SIG-M5 treated with dmso at 0.1 percent for 504 hours (cell line): Measurements from ENCODE around the gene WWP2.

ENCODE experiments used
- DNase-seq: peaks from one replicate; lab custom pipeline; 2025; ENCODE audit not compliant: unreplicated experiment; lab: John Stamatoyannopoulos, UW

Gene WWP2

DNA sequence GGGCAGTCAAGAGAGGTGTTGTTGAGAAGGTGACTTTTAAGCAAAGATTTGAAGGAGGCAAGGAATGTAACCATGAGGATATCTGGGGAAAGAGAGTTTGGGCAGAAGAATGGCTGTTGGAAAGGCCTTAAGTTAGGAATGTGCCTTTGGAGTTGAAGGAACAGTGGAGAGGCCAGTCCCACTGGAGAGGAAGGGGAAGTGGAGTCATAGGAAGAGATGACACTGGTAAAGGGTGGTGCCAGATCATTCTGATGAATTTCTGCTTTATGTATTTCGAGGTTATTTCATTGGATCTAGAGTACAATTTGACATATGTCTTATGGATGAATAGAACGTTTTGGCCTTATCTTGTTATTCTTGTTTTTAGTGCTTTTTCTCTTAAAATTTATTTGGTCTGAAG lies 93.5 kb downstream of the WWP2 start:
- no peak for DNase-seq

DNA sequence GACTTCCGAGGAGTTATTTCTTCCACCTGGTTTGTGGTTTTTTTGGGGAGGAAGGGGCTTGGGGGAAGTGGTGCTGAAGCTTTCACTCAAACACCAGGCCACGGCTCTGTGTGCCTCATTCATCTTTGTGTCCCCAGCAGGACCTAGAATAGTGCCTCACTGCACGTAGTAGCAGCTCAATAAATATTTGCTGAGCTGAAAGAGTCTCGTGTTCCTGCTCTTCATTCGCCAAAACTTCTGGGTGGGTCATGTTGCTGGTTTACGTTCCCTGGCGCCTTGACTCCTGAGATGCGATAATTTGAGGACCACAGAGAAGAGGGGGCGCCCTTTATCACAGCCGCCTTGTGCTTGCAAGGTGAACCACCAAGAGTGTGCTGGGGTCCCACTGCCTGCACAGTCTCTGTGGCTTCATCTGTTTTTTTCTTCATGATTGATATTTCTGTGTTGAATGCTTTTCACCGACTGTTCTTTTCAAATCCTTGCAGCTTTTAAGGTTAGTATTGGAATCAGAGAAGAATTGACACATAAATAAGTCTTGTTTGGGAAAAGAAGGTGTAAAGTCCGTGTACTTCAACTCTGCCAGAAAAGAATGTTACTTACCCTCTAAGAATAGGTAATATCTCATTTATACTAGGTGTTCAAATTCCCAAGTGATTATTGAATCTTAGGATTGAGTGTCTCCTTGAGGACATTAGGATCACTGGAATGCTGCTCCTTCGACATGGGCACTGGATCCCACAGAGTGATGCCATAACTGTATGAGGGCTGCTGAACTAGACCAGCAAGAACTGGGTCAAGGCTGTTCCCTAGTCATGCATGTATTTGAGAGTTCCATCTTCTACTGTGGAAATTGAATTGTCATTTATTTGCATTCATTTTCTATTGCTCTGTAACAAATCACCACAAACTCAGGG lies 96.3 kb downstream of the WWP2 start:
- DNase-seq = no peak

DNA sequence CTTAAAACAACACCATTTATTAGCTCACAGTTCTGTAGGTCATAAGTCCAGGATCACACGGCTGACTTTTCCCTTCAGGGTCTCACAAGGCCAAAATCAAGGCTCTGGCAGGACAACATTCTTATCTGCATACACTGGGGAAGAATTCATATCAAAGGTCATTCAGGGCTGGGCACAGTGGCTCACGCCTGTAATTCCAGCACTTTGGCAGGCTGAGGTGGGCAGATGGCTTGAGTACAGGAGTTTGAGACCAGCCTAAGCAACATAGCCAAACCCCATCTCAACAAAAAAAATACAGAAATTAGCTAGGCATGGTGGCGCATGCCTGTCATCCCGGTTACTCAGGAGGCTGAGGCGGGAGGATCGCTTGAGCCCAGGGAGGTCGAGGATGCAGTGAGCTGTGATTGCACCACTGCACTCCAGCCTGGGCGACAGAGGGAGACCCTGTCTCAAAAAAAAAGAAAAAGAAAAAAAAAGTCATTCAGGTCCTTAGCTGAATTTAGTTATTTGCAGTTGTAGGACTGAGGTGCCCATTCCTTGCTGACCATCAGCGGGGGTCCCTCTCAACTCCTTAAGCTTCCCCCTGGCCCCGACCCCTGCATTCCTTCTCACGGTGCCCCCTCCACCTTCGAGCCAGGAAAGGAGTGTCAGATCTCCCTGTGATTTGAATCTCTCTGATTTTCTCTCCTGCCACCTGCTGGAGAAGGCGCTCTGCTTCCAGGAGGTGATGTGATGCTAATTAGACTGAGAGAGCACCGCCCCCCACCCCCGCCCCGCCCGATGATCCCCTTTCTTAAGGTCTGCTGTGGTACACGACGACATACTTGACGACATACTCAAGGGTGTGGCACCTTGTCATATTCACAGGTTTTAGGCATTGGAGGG lies 97.2 kb downstream of the WWP2 start:
- DNase-seq = no peak

DNA sequence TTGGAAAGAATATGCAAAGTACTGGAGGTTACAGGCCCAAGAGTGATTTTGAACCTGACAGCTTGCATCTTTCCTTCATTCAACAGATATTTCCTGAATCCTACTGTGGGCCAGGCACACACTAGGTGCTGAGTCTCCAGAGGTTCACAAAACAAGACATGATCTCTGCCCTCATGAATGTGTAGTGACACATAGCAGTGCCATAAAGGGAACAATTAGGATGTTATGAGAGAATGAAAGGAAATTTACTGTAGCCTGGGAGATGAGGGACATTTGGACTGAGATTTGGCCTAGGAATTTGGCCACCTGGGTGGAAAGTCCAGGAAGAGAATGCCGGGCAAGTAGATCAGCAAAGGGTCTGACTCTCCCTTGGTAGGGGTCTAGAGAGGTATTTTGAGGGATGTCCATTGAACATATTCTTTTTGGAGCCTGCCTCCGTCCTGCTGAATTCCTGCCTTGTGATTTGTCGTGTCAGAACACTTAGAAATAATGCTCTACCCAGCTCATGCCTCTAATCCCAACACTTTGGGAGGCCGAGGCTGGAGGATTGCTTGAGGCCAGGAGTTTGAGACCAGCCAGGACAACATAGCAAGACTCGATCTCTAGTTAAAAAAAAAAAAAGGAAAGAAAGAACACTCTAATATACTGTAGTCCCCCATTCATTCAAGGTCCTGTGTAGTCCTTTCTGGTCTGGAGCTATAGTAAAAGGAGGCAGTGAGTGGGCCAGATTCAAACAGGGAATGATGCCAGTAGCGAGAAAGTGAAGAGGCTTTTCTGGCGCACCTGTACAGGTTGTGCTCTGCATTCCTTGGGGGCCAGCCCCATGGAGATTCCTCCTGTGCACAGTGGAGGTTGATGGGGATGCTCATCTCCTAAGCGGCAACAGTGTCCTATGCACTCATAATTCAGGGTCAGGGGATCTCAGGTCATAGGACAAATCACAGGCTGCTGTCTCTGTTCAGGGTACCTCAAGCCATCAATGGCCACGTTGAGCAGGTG lies 98.4 kb downstream of the WWP2 start:
- DNase-seq = no peak

DNA sequence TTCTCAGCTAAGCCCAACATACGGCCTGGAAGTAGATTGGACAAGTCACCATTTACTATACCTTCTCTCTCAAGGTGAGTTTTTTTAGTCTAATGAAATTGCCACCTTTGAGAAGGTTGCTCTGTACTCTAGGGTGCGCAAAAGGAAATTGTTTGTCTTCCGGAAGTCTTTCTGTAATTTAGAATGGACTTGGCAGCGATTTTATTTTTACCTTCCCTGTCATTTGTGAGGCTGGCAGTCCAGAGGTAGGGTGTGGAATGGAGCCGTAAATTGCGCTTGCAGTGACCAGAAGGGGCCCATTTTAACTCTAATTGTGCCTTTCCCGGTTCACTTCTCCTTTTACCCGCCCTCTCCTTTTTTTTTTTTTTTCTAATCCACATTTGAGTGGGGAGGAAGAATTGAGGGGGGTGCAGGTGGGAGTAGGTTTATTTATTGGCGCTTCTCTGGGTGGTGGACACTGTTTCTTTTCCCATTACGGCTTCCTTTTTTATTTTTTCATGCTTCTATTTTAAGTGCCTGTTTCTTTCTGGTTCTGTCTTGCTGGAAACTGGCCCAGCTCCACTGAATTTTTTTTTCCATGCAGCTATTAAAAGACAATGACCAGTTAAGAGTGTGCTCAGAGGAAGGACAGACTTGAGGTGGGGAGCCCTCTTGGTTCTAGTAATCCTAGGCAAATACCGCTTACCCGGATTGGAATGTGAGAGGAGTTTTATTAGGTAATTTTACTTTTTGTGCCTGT lies 99.3 kb downstream of the WWP2 start:
- no peak for DNase-seq

DNA sequence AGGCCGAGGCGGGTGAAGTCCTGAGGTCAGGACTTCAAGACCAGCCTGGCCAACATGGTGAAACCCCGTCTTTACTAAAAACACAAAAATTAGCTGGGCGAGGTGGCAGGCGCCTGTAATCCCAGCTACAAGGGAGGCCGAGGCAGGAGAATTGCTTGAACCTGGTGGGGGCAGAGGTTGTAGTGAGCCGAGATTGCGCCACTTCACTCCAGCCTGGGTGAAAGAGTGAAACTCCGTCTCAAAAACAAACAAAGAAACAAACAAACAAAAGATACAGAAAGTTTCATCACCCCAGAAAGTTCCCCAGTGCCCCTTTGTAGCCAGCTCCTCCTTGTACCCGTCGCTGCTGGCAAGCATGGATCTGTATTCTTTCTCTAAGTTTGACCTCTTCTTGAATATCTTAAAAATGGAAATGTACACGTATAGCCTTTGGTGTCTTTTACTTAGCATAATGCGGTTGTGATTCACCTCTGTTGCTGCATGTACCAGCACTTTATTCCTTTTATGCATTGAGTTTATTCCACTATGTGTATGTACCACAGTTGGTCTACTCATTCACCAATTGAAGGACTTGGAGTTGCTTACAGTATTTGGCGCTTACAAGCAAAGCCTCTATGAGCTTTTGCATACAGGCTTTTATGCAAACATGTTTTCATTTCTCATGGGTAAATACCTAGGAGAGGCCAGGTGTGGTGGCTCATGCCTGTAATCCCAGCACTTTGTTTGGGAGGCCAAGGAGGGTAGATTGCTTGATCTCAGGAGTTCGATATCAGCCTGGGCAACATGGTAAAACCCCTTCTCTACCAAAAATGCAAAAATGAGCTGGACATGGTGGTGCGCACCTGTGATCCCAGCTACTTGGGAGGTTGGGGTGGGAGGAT lies 101.5 kb downstream of the WWP2 start:
- DNase-seq = no peak

DNA sequence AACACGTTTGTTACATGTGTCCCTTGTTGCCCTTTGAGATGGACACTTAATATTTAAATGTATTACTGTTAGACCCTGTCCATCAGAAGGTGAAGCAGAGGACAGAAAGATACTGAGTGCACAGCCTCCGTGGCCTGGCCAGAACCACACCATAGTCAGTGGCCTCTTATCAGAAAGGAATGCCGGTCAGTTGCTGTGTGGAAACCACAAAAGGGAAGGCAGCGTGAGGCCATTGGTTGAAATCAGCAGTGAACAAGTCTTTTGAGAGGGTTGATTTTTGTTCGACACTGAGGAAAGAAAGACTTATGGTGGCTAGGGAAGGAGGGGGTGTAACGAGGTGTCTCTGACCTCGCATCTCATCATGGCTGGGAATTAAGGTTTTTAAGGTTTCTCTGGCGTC lies 103.6 kb downstream of the WWP2 start:
- DNase-seq = no peak

DNA sequence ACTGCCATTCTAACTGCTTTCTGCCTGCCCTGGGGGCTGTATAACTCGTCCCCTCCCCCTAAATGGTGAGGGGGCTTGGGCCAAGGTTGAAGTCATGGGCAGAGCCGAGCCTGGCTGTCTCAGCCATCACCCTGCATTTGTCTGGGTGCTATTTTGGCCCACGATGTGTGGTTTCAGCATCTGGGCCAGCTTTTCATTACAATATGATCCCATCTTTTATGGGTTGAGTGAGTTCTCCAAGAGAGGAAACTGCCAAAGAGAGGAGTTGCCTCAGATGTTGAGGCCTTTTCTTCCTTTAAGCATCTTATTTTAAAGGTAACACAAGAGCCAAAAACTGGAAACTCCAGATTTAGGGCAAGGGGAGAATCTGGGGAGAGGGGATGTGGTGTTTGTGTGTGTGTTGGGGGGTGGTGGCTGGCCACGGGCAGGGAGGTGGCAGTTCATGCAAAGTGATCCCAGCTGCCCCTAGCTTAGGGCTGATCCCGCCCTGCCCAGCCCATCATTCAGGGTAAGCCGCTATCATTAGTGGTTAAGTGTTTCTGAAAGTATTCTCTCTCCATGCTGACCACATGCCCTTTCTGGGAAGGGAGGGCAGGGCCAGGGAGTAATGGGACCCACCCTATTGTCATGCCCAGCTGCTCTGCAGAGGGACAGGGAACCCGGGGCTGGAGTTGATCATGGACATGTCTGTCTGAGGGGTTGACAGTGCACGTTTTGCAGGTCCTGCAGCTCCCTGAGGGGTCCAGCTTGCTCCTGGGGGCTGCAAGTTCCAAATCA lies 105.8 kb downstream of the WWP2 start:
- no peak for DNase-seq

DNA sequence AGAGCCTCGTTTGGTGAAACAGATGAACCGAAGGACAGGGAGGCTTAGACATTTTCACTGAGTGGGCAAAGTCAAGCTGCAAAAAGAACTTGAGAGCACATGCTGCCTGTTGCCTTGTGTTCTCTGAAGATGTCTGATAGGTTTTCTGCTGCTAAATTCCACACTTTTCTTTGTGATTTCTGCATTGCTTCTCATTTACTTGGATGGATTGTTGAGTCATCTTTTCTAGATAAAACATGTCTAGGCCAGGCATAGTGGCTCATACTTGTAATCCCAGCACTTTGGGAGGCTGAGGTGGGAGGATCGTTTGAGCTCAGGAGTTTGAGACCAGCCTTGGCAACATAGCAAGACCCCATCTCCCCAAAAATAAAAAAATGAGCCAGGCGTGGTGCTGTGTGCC lies 108.6 kb downstream of the WWP2 start:
- no peak for DNase-seq

DNA sequence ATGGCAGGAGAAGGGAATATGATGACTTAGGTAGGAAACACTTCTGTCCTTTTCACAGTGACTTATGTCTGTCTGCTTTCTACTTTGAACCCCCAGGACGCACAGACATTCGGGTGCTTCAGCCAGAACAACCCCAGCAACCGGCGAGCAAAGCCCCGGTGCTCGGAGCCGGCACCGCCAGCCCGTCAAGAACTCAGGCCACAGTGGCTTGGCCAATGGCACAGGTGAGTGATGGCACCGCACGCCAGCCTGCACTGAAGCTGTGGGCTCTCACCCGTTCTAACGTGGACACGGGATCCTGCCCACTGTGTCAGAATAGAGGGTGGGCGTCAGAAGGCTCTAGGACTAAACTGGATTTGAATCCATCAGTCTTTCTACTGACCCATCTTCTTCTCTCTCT lies 109.6 kb downstream of the WWP2 start:
- DNase-seq = no peak

DNA sequence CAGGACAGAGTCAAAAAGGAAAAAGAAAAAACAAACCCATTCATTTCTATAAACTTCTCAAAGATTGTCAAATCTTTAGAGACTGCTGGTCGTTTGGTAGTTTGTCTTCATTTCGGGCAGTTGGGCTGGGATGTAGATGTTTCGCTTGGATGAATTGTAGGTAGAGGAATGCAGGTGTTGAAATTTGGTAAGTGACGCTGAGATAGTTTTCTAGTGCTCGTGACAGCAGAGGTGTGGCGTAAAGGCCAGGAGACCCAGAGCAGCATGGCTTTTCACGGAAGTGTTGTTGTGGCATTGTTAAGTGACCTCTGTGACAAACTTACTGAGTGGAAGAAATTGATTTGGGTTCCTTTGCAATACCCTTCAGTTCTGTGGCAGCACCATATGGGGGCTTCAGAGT lies 110.8 kb downstream of the WWP2 start:
- DNase-seq = no peak

DNA sequence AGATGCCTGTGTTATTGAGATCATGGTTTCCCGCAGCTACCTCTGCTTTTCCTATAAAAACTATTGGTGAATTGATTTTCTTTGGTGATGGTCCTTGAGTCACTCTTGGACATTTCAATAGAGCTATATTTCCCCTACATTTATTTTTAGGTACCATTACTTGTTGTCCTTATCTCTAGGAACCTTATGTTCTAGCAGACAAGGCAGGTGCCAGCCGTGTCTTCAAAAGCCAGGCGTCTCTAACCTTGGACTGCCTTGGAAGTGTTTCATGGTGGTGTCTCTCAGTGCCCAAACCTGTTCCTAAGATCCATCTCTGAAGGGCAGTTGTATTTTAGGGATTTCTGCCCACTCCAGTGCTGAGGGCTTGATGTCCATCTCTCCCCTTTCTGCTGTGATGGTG lies 111.7 kb downstream of the WWP2 start:
- no peak for DNase-seq

DNA sequence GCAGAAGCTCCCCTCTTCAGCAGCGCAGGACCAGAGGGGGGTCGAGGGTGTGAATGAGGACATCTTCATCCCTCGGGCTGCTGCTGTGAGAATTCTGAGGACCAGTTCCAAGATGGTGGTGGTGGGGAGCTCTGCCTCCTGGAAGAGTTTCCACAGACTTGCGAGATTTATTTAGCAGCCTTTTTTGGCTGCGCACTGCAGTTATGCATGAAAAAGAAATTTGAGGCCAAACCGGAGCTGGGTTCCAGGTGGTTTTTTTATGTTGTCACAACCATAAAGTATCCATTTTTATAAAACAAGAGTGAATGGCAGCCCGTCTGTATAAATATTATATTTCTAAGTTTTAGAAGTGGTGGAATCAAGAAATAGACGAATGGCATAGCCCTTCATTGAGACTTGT lies 112.1 kb downstream of the WWP2 start:
- DNase-seq = no peak

DNA sequence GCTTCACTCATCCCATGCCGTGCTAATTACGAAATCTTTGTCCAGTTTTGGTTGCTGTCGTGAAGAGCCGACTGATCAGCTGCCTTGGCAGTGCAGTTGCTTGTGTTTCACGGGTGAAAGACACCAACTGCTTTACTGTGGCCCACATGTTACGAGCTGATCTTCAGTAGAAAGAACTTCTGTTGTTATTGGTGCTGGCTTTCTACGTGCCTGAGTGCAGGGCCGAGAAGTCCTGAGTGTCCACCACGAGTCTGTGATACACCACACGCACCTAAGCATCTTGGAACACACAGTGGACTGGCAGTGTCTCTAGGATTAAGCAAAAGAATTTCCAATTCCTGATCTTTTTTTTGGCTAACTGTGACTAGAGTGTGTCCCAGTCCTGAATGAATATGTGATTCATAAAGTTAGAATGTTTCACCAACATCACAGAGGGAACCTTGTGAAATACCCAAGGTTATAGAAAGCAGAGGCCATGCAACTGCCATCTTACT lies 118.6 kb downstream of the WWP2 start:
- DNase-seq = no peak

DNA sequence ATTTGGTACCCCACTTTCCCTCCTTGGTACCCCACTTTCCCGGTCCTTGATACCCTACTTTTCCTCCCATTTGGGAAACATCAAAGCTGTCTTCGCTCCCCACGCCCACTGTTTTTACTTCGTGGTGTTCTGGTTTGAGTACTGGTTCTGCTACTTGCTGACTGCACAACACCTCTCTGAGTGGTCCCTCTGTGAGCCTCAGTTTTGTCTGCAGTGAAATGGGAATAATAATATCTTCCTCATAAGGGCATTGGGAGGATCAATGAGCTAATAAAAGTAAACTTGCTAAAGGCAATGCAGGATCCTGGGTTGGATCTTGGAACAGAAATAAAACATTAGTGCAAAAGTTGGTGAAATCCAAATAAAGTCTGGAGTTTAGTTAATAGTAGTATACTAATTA lies 119.0 kb downstream of the WWP2 start:
- no peak for DNase-seq

DNA sequence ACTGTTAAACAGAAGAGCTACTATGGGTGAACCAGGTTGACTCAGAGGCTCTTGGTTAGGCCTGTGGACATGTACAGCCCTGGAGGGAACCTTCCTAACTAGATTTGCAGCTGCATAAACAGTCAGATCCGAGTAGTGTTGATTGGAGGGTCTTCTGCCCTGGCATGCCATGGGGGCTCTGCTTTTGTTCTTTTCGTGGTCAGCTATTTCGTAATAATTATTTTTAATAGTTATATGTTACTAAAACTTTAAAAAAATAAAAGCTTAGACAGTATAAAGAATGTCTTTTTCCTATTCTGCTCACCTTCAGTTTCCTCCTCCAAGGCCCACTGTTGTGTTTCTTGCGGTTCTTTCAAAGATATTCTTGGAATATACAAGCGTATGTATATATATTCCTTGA lies 121.6 kb downstream of the WWP2 start:
- no peak for DNase-seq

DNA sequence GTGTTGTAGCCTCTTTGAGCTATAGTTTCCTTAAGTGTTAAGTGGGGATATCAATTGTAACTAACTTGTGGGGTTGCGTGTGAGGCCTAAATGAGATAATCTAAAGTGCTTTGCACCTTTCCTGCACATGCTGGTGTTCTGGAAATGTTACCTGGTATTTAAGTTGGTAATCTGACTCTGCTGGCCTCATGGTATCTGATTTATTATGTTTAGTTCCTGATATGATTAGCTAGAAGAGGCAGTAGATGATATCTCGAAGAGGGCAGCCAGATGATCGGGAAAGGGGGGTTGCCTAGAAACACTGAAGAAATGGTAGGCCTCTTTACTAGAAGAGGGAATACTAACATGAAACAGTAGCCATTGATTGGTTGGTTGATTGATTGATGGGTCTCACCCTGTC lies 123.6 kb downstream of the WWP2 start:
- no peak for DNase-seq

DNA sequence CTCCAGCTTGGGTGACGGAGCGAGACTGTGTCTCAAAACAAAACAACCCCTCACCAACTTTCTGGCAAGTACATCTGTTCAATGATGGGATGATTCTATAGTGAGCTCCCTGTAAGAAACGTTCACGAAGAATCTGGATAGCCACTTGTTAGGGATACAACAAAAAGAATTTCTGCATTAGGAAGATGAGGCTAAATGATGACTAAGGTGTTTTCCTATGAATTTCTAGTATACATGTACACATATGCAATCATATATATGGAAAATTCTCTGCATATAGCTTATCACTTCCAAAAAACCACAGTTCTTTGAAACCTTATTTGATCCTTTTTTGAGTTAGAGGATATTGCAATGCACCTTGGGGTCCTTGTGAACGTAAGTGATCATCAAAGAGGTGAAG lies 124.6 kb downstream of the WWP2 start:
- DNase-seq = no peak
